ENCODE results near the gene RBM47.
A peak's percentile ranks its signal among the peaks of the same experiment; 100 is the strongest.
"Not testable (repeated sequence)": the region's sequence is repeated elsewhere in the genome, so short reads cannot be mapped to it uniquely, and the experiment has no call there.

RBM47 gene

DNA sequence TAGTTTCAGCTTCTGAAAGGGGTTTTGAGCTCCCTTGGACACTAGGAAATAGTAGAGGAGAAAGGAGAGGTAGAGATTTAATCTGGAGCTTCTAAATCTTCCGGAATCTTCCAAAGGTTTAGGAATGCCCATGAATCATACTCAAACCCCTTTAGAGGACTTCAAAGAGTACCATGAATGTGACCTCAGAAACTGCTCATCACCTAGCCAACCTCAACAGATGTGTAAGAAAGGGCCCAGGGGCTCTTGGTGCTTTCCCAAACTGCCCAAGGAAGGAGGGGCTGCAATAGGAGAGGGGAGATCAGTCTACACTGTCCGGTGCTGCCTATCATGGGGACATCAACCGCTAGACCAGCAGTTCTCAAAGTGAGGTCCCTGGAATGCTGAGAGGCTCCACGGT, 109.1 kb downstream of the RBM47 start:
- in situ Hi-C loops (cut with MboI; ENCODE audit: low pct_unique_long_range_greater_than_20kb, low sequenced_read_pairs, unreplicated experiment) = no loop called here
- TF ChIP-seq, protein P1, sequence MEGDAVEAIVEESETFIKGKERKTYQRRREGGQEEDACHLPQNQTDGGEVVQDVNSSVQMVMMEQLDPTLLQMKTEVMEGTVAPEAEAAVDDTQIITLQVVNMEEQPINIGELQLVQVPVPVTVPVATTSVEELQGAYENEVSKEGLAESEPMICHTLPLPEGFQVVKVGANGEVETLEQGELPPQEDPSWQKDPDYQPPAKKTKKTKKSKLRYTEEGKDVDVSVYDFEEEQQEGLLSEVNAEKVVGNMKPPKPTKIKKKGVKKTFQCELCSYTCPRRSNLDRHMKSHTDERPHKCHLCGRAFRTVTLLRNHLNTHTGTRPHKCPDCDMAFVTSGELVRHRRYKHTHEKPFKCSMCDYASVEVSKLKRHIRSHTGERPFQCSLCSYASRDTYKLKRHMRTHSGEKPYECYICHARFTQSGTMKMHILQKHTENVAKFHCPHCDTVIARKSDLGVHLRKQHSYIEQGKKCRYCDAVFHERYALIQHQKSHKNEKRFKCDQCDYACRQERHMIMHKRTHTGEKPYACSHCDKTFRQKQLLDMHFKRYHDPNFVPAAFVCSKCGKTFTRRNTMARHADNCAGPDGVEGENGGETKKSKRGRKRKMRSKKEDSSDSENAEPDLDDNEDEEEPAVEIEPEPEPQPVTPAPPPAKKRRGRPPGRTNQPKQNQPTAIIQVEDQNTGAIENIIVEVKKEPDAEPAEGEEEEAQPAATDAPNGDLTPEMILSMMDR (IDR thresholded peaks at IDR 0.05; ENCODE audit: extremely low read depth, insufficient read depth, missing control alignments) = no peak
- DNase-seq (ENCODE audit: low spot score) = no peak

DNA sequence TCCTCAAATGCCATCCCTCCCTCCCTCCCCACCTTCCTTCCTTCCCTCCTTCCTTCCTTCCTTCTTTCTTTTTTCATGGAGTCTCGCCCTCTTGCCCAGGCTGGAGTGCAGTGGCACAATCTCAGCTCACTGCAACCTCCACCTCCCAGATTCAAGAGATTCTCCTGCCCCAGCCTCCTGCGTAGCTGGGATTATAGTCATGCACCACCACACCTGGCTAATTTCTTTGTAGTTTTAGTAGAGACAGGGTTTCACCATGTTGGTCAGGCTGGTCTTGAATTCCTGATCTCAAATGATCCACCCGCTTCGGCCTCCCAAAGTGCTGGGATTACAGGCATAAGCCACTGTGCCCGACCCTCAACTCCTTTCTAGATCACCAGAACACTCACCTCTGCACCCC, 112.6 kb downstream of the RBM47 start:
- in situ Hi-C loops (cut with MboI; ENCODE audit: low pct_unique_long_range_greater_than_20kb, low sequenced_read_pairs, unreplicated experiment); DNase-seq (ENCODE audit: low spot score): not testable (repeated sequence)

DNA sequence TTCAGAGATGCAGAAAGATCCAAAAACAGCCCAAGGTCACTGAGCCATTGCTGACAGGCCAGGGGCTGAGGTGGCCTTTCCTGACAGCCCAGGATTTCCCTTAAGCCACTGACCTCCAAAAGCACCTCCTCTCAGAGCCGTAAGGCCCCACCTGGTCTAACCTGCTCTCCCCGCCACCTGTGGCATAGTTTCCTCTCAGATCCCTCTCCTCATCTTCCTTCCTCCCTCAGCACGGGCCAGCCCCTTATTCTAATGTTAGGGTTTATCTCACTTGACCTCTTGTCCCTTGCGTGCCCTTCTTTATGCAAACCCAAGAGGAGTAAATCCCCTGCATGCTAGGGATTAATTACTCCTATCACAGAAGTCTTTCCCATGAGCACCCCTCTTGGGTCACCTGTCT, 113.0 kb downstream of the RBM47 start:
- TF ChIP-seq, protein P1 (IDR thresholded peaks at IDR 0.05; ENCODE audit: extremely low read depth, insufficient read depth, missing control alignments) = no peak
- no peak for DNase-seq (ENCODE audit: low spot score)
- in situ Hi-C loops (cut with MboI; ENCODE audit: low pct_unique_long_range_greater_than_20kb, low sequenced_read_pairs, unreplicated experiment) = no loop called here

DNA sequence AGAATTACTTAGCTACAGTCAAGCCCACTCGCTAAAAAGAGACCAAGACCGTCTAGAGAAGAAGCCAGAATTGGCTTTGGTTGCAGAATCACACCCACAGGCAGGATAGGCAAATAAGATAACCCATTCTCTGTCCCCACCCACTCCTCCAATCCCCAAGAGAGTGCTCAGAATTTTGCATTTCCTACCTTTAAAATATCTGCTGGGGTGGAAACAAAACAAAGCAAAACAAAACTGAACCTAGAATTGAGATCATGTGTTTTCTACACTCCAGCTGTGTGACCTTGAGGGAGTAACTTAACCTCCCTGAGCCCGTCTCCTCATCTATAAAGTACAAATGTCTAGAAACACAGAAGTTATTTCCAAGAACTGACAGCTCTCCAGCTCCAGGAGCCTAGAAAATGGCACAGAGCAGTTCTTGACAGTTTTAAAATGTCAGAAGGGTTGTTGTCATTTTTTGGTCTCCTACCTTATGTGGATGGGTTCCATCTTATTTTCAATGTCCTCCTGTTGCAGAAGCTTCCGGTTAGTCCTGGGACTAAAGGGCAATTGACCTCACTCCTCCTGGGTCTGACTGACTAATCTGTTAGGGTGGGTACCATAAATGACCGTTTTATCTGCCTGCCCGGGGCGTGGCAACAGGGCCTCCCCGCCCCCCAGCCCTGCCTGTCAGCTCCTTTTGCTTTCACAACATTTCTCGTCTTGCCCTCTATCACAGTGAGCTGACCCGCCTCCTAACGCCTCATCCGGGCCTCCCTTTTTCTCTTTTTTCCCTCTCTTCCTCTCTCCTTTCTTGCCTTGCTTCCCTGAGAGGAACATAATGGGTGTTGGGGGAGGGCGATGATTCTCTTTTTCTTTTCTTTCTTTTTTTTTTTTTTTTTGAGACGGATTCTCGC, 114.0 kb downstream of the RBM47 start:
- in situ Hi-C loops (cut with MboI; ENCODE audit: low pct_unique_long_range_greater_than_20kb, low sequenced_read_pairs, unreplicated experiment) = no loop called here
- peak; percentile 80 for DNase-seq (ENCODE audit: low spot score)
- TF ChIP-seq, protein P1 (IDR thresholded peaks at IDR 0.05; ENCODE audit: extremely low read depth, insufficient read depth, missing control alignments) = no peak

DNA sequence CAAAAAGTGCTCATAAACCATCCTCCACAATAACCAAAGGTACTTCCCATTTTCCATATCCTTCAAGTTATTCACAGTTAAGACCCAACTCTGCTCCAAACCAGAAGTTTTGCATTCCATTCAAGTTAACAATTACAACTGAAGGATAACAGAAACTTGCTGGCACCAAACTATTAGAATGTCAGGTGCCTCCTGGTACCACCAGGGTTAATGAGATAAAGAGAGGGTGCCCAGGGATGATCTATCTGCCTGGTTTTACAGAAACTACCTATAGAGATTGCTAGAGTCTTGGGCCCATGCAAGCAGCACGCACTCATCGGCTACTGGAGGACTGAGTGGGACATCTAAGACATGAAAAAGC, 114.6 kb downstream of the RBM47 start:
- no peak for DNase-seq (ENCODE audit: low spot score)
- in situ Hi-C loops (cut with MboI; ENCODE audit: low pct_unique_long_range_greater_than_20kb, low sequenced_read_pairs, unreplicated experiment) = no loop called here
- TF ChIP-seq, protein P1 (IDR thresholded peaks at IDR 0.05; ENCODE audit: extremely low read depth, insufficient read depth, missing control alignments) = no peak

DNA sequence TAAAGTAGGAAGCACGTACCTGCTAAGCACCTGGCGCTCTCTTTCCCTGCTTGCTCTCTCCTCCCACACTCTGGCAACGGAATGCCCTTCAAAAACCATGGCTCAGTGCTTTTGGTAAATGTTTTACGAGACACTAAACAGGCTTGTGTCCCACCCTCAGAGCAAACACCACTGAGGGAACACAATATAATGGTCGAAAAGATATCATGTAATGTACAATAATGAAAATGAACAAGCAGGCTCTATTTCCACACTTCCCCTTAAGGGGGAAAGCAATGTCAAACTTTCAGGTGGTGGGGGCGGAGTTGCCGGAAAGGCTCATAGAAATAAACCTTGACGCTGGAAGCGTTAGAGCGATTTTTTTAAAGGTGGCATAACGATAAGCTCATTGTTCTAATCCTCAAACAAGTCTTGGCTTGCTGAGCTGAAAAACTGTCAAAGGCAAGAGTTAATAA, 115.1 kb downstream of the RBM47 start:
- TF ChIP-seq, protein P1 (IDR thresholded peaks at IDR 0.05; ENCODE audit: extremely low read depth, insufficient read depth, missing control alignments) = no peak
- in situ Hi-C loops (cut with MboI; ENCODE audit: low pct_unique_long_range_greater_than_20kb, low sequenced_read_pairs, unreplicated experiment) = no loop called here
- DNase-seq (ENCODE audit: low spot score) = no peak

DNA sequence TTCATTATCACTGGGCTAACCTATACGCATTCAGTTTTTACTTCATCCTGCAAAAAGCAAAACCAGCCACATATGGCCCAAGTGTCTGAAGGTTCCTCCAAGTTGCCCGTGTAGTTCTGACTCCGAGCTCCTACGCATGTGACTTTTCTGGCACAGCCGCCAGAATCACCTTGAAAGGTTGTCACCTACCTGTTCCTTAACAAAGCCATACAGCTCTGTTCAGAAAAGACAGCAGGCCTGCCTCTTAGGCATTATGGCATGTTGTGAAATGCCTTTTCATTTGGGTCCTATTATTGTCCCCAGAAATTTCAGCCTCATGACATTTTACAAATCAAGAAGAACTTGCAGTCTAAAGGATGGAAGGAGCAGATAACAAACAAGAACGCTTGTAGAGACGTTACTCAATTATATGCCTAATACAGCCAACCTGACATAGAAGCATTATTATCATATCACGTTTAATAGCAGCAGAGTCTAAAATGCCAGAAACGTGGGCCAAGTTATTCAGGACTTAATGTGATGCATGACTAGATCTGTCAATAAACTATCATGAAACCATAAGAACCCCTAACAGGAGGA, 118.5 kb downstream of the RBM47 start:
- no peak for DNase-seq (ENCODE audit: low spot score)
- in situ Hi-C loops (cut with MboI; ENCODE audit: low pct_unique_long_range_greater_than_20kb, low sequenced_read_pairs, unreplicated experiment) = no loop called here
- TF ChIP-seq, protein P1 (IDR thresholded peaks at IDR 0.05; ENCODE audit: extremely low read depth, insufficient read depth, missing control alignments) = no peak

Measured in GM13977 (cell line).